KMS-11 (cell line): ENCODE measurements around the gene EMP3.

Experiments
- H2AFZ ChIP-seq: fragments of 200-600 bp; sonication (generic); 2 replicates; pipeline ENCODE4 v1.6.1; 2016; ENCODE audit warnings: antibody characterized with exemption, mixed run types, low read depth
- H3K27ac ChIP-seq: fragments of 200-600 bp; sonication (generic); 2 replicates; pipeline ENCODE4 v1.6.1; 2016; ENCODE audit warnings: mild to moderate bottlenecking, mixed run types
- H3K27me3 ChIP-seq: fragments of 200-600 bp; sonication (generic); 2 replicates; pipeline ENCODE4 v1.6.1; 2017; ENCODE audit warnings: mild to moderate bottlenecking, low read depth, mixed run types, moderate library complexity; ENCODE audit not compliant: insufficient read depth
- H3K36me3 ChIP-seq: fragments of 200-600 bp; sonication (generic); 2 replicates; pipeline ENCODE4 v1.6.1; 2017; ENCODE audit warnings: mild to moderate bottlenecking, mixed run types; ENCODE audit not compliant: insufficient read depth
- H3K4me1 ChIP-seq: fragments of 200-600 bp; sonication (generic); 2 replicates; pipeline ENCODE4 v1.6.1; 2016; ENCODE audit warnings: mild to moderate bottlenecking, low read depth, mixed run types; ENCODE audit not compliant: poor library complexity, severe bottlenecking
- H3K4me2 ChIP-seq: fragments of 200-600 bp; sonication (generic); 2 replicates; pipeline ENCODE4 v1.7.0; 2016; ENCODE audit warnings: mild to moderate bottlenecking, mixed run types
- H3K4me3 ChIP-seq: fragments of 200-600 bp; sonication (generic); IDR thresholded peaks from 2 replicates; pipeline ENCODE4 v1.6.1; 2017; ENCODE audit warnings: low read depth, low read length, mixed read lengths; ENCODE audit not compliant: insufficient read depth
- H3K79me2 ChIP-seq: fragments of 200-600 bp; sonication (generic); 2 replicates; pipeline ENCODE4 v1.6.1; 2016; ENCODE audit warnings: low read depth, mixed run types; ENCODE audit not compliant: insufficient read depth
- H3K9ac ChIP-seq: fragments of 200-600 bp; sonication (generic); 2 replicates; pipeline ENCODE4 v1.6.1; 2016; ENCODE audit warnings: mild to moderate bottlenecking, mixed run types
- H4K20me1 ChIP-seq: fragments of 200-600 bp; sonication (generic); 2 replicates; pipeline ENCODE4 v1.6.1; 2016; ENCODE audit warnings: mild to moderate bottlenecking, mixed run types; ENCODE audit not compliant: insufficient read depth
- CTCF ChIP-seq: fragments of 200-600 bp; sonication (generic); conservative IDR thresholded peaks from 2 replicates; pipeline ENCODE4 v1.6.1; 2017; ENCODE audit warnings: low read depth, mild to moderate bottlenecking, antibody characterized with exemption, low read length, moderate library complexity, mixed read lengths

The EMP3 gene

GRCh38 chr19:48353677-48354076, 28.3 kb downstream of the EMP3 start:
- Histone ChIP-seq H3K27ac (no peak overlapping the region), H3K9ac (no peak overlapping the region), H3K4me1 (peaks cover 8% of the 10 kb centered on the region), H4K20me1 (no peaks in the 10 kb centered on the region), H3K27me3 (no peaks in the 10 kb centered on the region), H3K36me3 (no peaks in the 10 kb centered on the region), H3K79me2 (no peaks in the 10 kb centered on the region), H2AFZ (no peak overlapping the region), H3K4me2 (no peak overlapping the region), H3K4me3 (no peak overlapping the region)
- no peak for TF ChIP-seq CTCF

- H3K4me3 ChIP-seq: no peak overlapping the region
- H3K27me3 ChIP-seq: no peaks in the 10 kb centered on the region
- no peak overlapping the region for H2AFZ ChIP-seq
- H3K27ac ChIP-seq: no peak overlapping the region
- no peak for TF ChIP-seq CTCF
- H3K79me2 ChIP-seq: no peaks in the 10 kb centered on the region
- peaks cover 8% of the 10 kb centered on the region for H3K4me1 ChIP-seq
- H3K9ac ChIP-seq: no peak overlapping the region
- no peaks in the 10 kb centered on the region for H4K20me1 ChIP-seq
- H3K36me3 ChIP-seq: no peaks in the 10 kb centered on the region
- no peak overlapping the region for H3K4me2 ChIP-seq
Measured at GRCh38 chr19:48354332-48354992, 29.1 kb downstream of the EMP3 start.

GRCh38 chr19:48355365-48355954, 30.1 kb downstream of the EMP3 start:
- Histone ChIP-seq H3K4me1 (peaks cover 8% of the 10 kb centered on the region), H3K4me2 (no peak overlapping the region), H3K4me3 (no peak overlapping the region), H3K27me3 (no peaks in the 10 kb centered on the region), H3K36me3 (no peaks in the 10 kb centered on the region), H4K20me1 (no peaks in the 10 kb centered on the region), H3K27ac (no peak overlapping the region), H2AFZ (no peak overlapping the region), H3K79me2 (no peaks in the 10 kb centered on the region), H3K9ac (no peak overlapping the region)
- no peak for TF ChIP-seq CTCF

- Histone ChIP-seq H3K27ac (no peak overlapping the region), H3K4me3 (no peak overlapping the region), H3K4me2 (no peak overlapping the region), H3K36me3 (no peaks in the 10 kb centered on the region), H3K4me1 (peaks cover 6% of the 10 kb centered on the region), H3K79me2 (no peaks in the 10 kb centered on the region), H2AFZ (no peak overlapping the region), H3K9ac (no peak overlapping the region), H3K27me3 (no peaks in the 10 kb centered on the region), H4K20me1 (no peaks in the 10 kb centered on the region)
- TF ChIP-seq CTCF: no peak
Measured at GRCh38 chr19:48359123-48359522, 33.8 kb downstream of the EMP3 start.
